ENCODE measurements around the gene FDPS. TPM values are rescaled to one million over a fixed set of nuclear protein-coding genes. Genes with fewer than 3 reads are reported as not detected.

FDPS gene
- total and polyA plus RNA-seq, 4 donors, result 176 to 370 (median 249) TPM

GRCh38 chr1:155324037-155324716, 15.5 kb downstream of the FDPS start:
- Histone ChIP-seq H3K4me3 (ENCODE audit: low read depth in 1 of 3, low read length in 3 of 3) (peak overlapping the region; percentile 74 to 81 (median 78)), H3K4me1 (ENCODE audit: control insufficient read depth in 4 of 4, insufficient read depth in 4 of 4, low read length in 3 of 4) (peaks cover 2 to 35% (median 22%) of the 10 kb centered on the region in 4 donors), H3K27me3 (ENCODE audit: control insufficient read depth in 4 of 4, insufficient read depth in 4 of 4, low read length in 3 of 4) (no peaks in the 10 kb centered on the region), H3K36me3 (ENCODE audit: control insufficient read depth in 4 of 4, insufficient read depth in 3 of 4, low read depth in 1 of 4, low read length in 3 of 4) (peaks cover 0 to 8% (median 6%) of the 10 kb centered on the region in 4 donors), H3K27ac (ENCODE audit: low read depth in 1 of 2, low read length in 2 of 2) (peak overlapping the region; percentile 90 to 93), H3K9ac (ENCODE audit: low read depth in 1 of 2, low read length in 2 of 2) (peak overlapping the region; percentile 61 to 75), H3K9me3 (ENCODE audit: control insufficient read depth in 4 of 4, low read length in 3 of 4) (no peaks in the 10 kb centered on the region)
- DNase-seq (ENCODE audit: low spot score), result peak; percentile 90
- TF ChIP-seq HNF4A (conservative IDR thresholded peaks at IDR 0.05), result peak in 1 of 2 donors; percentile 18
- peak; percentile 75 for TF ChIP-seq MAX (IDR thresholded peaks at IDR 0.05)
- TF ChIP-seq RXRA (IDR thresholded peaks at IDR 0.05), result peak in 1 of 2 donors; percentile 57
- TF ChIP-seq GABPA (IDR thresholded peaks at IDR 0.05 in 1 of 2, conservative IDR thresholded peaks at IDR 0.05 in 1 of 2), result peak in 1 of 2 donors; percentile 59
- peak in 1 of 2 donors; percentile 39 for TF ChIP-seq EGR1 (IDR thresholded peaks at IDR 0.05; ENCODE audit: low read depth in 2 of 2)
- peak; percentile 54 for TF ChIP-seq YY1 (IDR thresholded peaks at IDR 0.05)
- no peak for TF ChIP-seq REST (IDR thresholded peaks at IDR 0.05)
- TF ChIP-seq ATF3 (IDR thresholded peaks at IDR 0.05), result no peak
- no peak for TF ChIP-seq FOXA1 (IDR thresholded peaks at IDR 0.05)
- TF ChIP-seq NR2F2 (IDR thresholded peaks at IDR 0.05), result peak; percentile 67
- TF ChIP-seq HNF4G (IDR thresholded peaks at IDR 0.05), result no peak
- no peak for TF ChIP-seq TAF1 (conservative IDR thresholded peaks at IDR 0.05)
- peak; percentile 43 to 52 for TF ChIP-seq RAD21 (IDR thresholded peaks at IDR 0.05)
- no peak for TF ChIP-seq JUND (IDR thresholded peaks at IDR 0.05)
- TF ChIP-seq ZBTB33 (IDR thresholded peaks at IDR 0.05), result peak; percentile 43
- no peak for TF ChIP-seq CTCF (IDR thresholded peaks at IDR 0.05; ENCODE audit: low read depth, low read length, missing input control)
- TF ChIP-seq FOXA2 (IDR thresholded peaks at IDR 0.05), result no peak
- peak; percentile 79 for TF ChIP-seq SP1 (IDR thresholded peaks at IDR 0.05)
- under 1% methylated on average over 44 of the region's 44 CpGs for WGBS
